ENCODE results near the gene TFF3. TPM values are rescaled to one million over a fixed set of nuclear protein-coding genes. Genes with fewer than 3 reads are reported as not detected.

TFF3 gene
- total RNA-seq, 1 donor from 2014 or later = 46.1 TPM

DNA sequence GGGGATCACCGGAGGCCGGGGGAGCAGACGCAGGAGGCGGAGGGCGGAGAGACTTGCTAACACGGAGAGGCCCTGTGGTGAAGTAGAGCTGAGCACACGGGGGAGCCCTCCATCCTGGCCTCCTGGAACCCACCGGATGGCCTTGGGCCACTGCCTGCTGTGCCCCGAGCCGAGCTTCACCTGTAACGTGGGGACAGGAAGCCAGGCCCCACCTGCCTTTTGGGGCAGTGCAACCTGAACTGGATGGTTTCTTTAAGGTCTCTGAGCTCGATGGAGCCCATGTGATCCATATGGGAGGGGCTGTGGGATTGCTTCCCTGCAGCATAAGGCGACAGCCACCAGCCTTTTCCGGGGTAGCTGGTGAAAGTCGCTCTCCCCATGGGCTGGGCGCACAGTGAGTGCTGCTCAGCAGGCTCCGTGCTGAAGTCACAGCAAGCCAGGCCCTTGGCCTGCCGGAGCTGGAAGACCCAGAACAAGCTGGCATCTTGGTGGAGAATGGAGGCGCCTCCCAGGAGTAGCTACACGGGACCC lies 35.8 kb downstream of the TFF3 start:
- Mint-ChIP-seq H3K4me3 (ENCODE audit: unreplicated experiment) (no peak overlapping the region), H3K9me3 (ENCODE audit: unreplicated experiment) (no peaks in the 10 kb centered on the region), H3K27ac (ENCODE audit: unreplicated experiment) (no peak overlapping the region), H3K36me3 (ENCODE audit: unreplicated experiment) (peaks cover 7% of the 10 kb centered on the region), H3K4me1 (ENCODE audit: unreplicated experiment) (peaks cover 7% of the 10 kb centered on the region), H3K27me3 (ENCODE audit: unreplicated experiment) (no peaks in the 10 kb centered on the region)
- TF ChIP-seq, protein P1, sequence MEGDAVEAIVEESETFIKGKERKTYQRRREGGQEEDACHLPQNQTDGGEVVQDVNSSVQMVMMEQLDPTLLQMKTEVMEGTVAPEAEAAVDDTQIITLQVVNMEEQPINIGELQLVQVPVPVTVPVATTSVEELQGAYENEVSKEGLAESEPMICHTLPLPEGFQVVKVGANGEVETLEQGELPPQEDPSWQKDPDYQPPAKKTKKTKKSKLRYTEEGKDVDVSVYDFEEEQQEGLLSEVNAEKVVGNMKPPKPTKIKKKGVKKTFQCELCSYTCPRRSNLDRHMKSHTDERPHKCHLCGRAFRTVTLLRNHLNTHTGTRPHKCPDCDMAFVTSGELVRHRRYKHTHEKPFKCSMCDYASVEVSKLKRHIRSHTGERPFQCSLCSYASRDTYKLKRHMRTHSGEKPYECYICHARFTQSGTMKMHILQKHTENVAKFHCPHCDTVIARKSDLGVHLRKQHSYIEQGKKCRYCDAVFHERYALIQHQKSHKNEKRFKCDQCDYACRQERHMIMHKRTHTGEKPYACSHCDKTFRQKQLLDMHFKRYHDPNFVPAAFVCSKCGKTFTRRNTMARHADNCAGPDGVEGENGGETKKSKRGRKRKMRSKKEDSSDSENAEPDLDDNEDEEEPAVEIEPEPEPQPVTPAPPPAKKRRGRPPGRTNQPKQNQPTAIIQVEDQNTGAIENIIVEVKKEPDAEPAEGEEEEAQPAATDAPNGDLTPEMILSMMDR (IDR thresholded peaks at IDR 0.05) = no peak
- DNase-seq (ENCODE audit: extremely low spot score, unreplicated experiment) = no peak

GRCh38 chr21:42278451-42279149 lies 36.6 kb downstream of the TFF3 start:
- peaks cover 9% of the 10 kb centered on the region for H3K4me1 Mint-ChIP-seq (ENCODE audit: unreplicated experiment)
- TF ChIP-seq, protein P1 (IDR thresholded peaks at IDR 0.05) = no peak
- no peak overlapping the region for H3K4me3 Mint-ChIP-seq (ENCODE audit: unreplicated experiment)
- H3K36me3 Mint-ChIP-seq (ENCODE audit: unreplicated experiment) = peaks cover 7% of the 10 kb centered on the region
- no peaks in the 10 kb centered on the region for H3K27me3 Mint-ChIP-seq (ENCODE audit: unreplicated experiment)
- no peak for DNase-seq (ENCODE audit: extremely low spot score, unreplicated experiment)
- H3K9me3 Mint-ChIP-seq (ENCODE audit: unreplicated experiment) = no peaks in the 10 kb centered on the region
- H3K27ac Mint-ChIP-seq (ENCODE audit: unreplicated experiment) = no peak overlapping the region

- no peaks in the 10 kb centered on the region for H3K27me3 Mint-ChIP-seq (ENCODE audit: unreplicated experiment)
- H3K27ac Mint-ChIP-seq (ENCODE audit: unreplicated experiment) = no peak overlapping the region
- H3K4me3 Mint-ChIP-seq (ENCODE audit: unreplicated experiment) = no peak overlapping the region
- TF ChIP-seq, protein P1 (IDR thresholded peaks at IDR 0.05) = no peak
- no peak for DNase-seq (ENCODE audit: extremely low spot score, unreplicated experiment)
- no peaks in the 10 kb centered on the region for H3K9me3 Mint-ChIP-seq (ENCODE audit: unreplicated experiment)
- peaks cover 19% of the 10 kb centered on the region for H3K4me1 Mint-ChIP-seq (ENCODE audit: unreplicated experiment)
- peaks cover 5% of the 10 kb centered on the region for H3K36me3 Mint-ChIP-seq (ENCODE audit: unreplicated experiment)
Observed at GRCh38 chr21:42277593-42277992, 37.6 kb downstream of the TFF3 start.

DNA sequence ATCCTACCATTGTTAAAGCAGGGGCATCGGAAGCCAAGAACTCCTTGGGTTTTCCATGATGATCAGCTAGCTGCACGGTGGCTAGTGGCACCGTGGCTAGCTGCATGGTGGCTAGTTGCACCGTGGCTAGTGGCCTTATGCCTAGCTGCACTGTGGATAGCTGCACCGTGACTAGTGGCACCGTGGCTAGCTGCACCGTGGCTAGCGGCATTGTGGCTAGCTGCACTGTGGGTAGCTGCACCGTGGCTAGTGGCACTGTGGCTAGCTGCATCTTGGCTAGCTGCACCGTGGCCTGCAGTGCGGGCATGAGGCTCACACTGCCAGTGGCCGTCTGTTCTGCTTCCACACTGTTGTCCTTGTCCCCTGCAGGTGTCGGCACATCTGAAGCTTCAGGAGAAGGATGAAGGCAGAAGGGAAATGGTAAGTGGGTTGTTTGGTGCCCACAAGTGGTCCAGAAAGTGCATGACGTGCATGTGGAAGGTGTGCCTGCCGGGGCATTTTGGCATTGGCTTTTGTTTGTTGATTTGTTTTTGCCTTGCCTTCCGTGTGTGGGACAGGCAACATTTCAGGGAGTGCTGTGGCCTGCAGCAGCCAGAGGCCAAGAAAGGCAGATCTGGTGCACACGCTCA lies 38.6 kb downstream of the TFF3 start:
- no peak for DNase-seq (ENCODE audit: extremely low spot score, unreplicated experiment)
- H3K36me3 Mint-ChIP-seq (ENCODE audit: unreplicated experiment) = peaks cover 5% of the 10 kb centered on the region
- no peak overlapping the region for H3K27ac Mint-ChIP-seq (ENCODE audit: unreplicated experiment)
- TF ChIP-seq, protein P1 (IDR thresholded peaks at IDR 0.05) = peak; percentile 37
- no peaks in the 10 kb centered on the region for H3K27me3 Mint-ChIP-seq (ENCODE audit: unreplicated experiment)
- no peak overlapping the region for H3K4me3 Mint-ChIP-seq (ENCODE audit: unreplicated experiment)
- no peaks in the 10 kb centered on the region for H3K9me3 Mint-ChIP-seq (ENCODE audit: unreplicated experiment)
- H3K4me1 Mint-ChIP-seq (ENCODE audit: unreplicated experiment) = peaks cover 26% of the 10 kb centered on the region

DNA sequence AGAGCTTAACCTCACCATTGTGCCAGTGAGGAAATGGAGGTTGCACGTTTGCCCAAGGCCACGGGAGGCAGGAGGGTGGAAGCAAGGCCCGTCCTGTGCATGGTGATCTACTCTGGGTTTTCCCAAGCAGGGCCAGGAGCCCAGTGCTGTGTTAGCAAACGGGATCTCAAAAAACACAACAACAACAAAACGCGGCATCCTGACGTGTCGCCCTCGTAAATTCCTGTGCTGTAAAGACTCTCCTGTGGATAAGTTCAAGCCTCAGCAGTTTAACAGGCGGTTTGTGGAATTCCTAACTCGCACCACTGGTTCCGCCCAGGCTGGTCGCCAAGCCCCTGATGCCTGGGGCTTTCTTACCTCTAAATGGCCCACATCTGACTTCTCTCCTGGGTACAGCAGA lies 39.1 kb downstream of the TFF3 start:
- TF ChIP-seq, protein P1 (IDR thresholded peaks at IDR 0.05) = no peak
- no peaks in the 10 kb centered on the region for H3K9me3 Mint-ChIP-seq (ENCODE audit: unreplicated experiment)
- H3K4me1 Mint-ChIP-seq (ENCODE audit: unreplicated experiment) = peaks cover 28% of the 10 kb centered on the region
- H3K27ac Mint-ChIP-seq (ENCODE audit: unreplicated experiment) = no peak overlapping the region
- no peak overlapping the region for H3K4me3 Mint-ChIP-seq (ENCODE audit: unreplicated experiment)
- DNase-seq (ENCODE audit: extremely low spot score, unreplicated experiment) = no peak
- H3K27me3 Mint-ChIP-seq (ENCODE audit: unreplicated experiment) = no peaks in the 10 kb centered on the region
- peaks cover 5% of the 10 kb centered on the region for H3K36me3 Mint-ChIP-seq (ENCODE audit: unreplicated experiment)
